SK-N-SH treated with all-trans-retinoic acid at 6 μM for 48 hours (cell line): Measurements from ENCODE around the gene FILIP1.
"Not testable (repeated sequence)": the region's sequence is repeated elsewhere in the genome, so short reads cannot be mapped to it uniquely, and the experiment has no call there.

Experiments
- ATAC-seq: fragments of 200-7000 bp; cut with Tn5 transposase; 3 replicates; pipeline ENCODE4 v1.9.1; 2020; ENCODE audit warnings: mild to moderate bottlenecking, moderate library complexity
- ARNTL ChIP-seq: fragments of 450-650 bp; formaldehyde crosslinking; IDR thresholded peaks from 2 replicates; pipeline ENCODE4 v1.5.0; 2020; ENCODE audit warnings: low read depth, mild to moderate bottlenecking, moderate library complexity, borderline replicate concordance
- BACH2 ChIP-seq: fragments of 250-450 bp; sonication (Bioruptor Pico); IDR thresholded peaks from 2 replicates; pipeline ENCODE4 v1.9.0; 2021; ENCODE audit warnings: mild to moderate bottlenecking, borderline replicate concordance
- CREB5 ChIP-seq: fragments of 250-450 bp; sonication (Bioruptor Pico); IDR thresholded peaks from 2 replicates; pipeline ENCODE4 v1.5.1; 2020; ENCODE audit warnings: low read depth, mild to moderate bottlenecking, moderate library complexity
- CSDC2 ChIP-seq: fragments of 250-450 bp; sonication (Bioruptor Pico); IDR thresholded peaks from 2 replicates; pipeline ENCODE4 v1.5.0; 2020; ENCODE audit warnings: mild to moderate bottlenecking, moderate library complexity
- CSRNP3 ChIP-seq: fragments of 250-450 bp; sonication (Bioruptor Pico); IDR thresholded peaks from 2 replicates; pipeline ENCODE4 v1.5.1; 2021; ENCODE audit warnings: mild to moderate bottlenecking, moderate library complexity
- ESRRG ChIP-seq: fragments of 250-450 bp; sonication (Bioruptor Pico); IDR thresholded peaks from 2 replicates; pipeline ENCODE4 v1.6.1; 2021; ENCODE audit warnings: mild to moderate bottlenecking
- GLIS3 ChIP-seq: fragments of 250-450 bp; sonication (Bioruptor Pico); IDR thresholded peaks from 2 replicates; pipeline ENCODE4 v1.5.0; 2020; ENCODE audit warnings: mild to moderate bottlenecking, moderate library complexity
- ISL1 ChIP-seq: fragments of 250-450 bp; sonication (Bioruptor Pico); IDR thresholded peaks from 2 replicates; pipeline ENCODE4 v2.1.2; 2022; ENCODE audit warnings: mild to moderate bottlenecking, moderate library complexity
- OSR1 ChIP-seq: fragments of 250-450 bp; sonication (Bioruptor Pico); IDR thresholded peaks from 2 replicates; pipeline ENCODE4 v1.8.0; 2022; ENCODE audit warnings: moderate library complexity, mild to moderate bottlenecking, inconsistent platforms
- PATZ1 ChIP-seq: fragments of 250-450 bp; sonication (Bioruptor Pico); IDR thresholded peaks from 2 replicates; pipeline ENCODE4 v1.8.0; 2020; ENCODE audit warnings: mild to moderate bottlenecking, moderate library complexity, borderline replicate concordance
- POU6F1 ChIP-seq: fragments of 250-450 bp; sonication (Bioruptor Pico); IDR thresholded peaks from 2 replicates; pipeline ENCODE4 v1.8.0; 2021; ENCODE audit warnings: low read depth, mild to moderate bottlenecking, moderate library complexity, borderline replicate concordance
- PPARA ChIP-seq: fragments of 250-450 bp; sonication (Bioruptor Pico); IDR thresholded peaks from 2 replicates; pipeline ENCODE4 v1.5.0; 2020; ENCODE audit warnings: mild to moderate bottlenecking, borderline replicate concordance
- RARB ChIP-seq: fragments of 250-450 bp; sonication (Bioruptor Pico); IDR thresholded peaks from 2 replicates; pipeline ENCODE4 v1.8.0; 2021; ENCODE audit warnings: mild to moderate bottlenecking, moderate library complexity
- SNAI2 ChIP-seq: fragments of 250-450 bp; sonication (Bioruptor Pico); IDR thresholded peaks from 2 replicates; pipeline ENCODE4 v1.5.0; 2020; ENCODE audit warnings: mild to moderate bottlenecking, moderate library complexity
- TOX ChIP-seq: fragments of 250-450 bp; sonication (Bioruptor Pico); IDR thresholded peaks from 2 replicates; pipeline ENCODE4 v1.8.0; 2021; ENCODE audit warnings: mild to moderate bottlenecking, moderate library complexity, borderline replicate concordance
- TSHZ2 ChIP-seq: fragments of 250-450 bp; sonication (Bioruptor Pico); IDR thresholded peaks from 2 replicates; pipeline ENCODE4 v1.5.0; 2020; ENCODE audit warnings: mild to moderate bottlenecking, moderate library complexity
- ZC3H10 ChIP-seq: fragments of 250-450 bp; sonication (Bioruptor Pico); IDR thresholded peaks from 2 replicates; pipeline ENCODE4 v1.5.1; 2021; ENCODE audit warnings: mild to moderate bottlenecking, moderate library complexity
- ZFP3 ChIP-seq: fragments of 250-450 bp; sonication (Bioruptor Pico); IDR thresholded peaks from 2 replicates; pipeline ENCODE4 v1.5.0; 2020; ENCODE audit warnings: mild to moderate bottlenecking, moderate library complexity
- ZFP30 ChIP-seq: fragments of 450-650 bp; formaldehyde crosslinking; IDR thresholded peaks from 2 replicates; pipeline ENCODE4 v1.5.0; 2022; ENCODE audit warnings: mild to moderate bottlenecking, moderate library complexity
- ZNF565 ChIP-seq: fragments of 450-650 bp; formaldehyde crosslinking; conservative IDR thresholded peaks from 2 replicates; pipeline ENCODE4 v1.5.0; 2020; ENCODE audit warnings: low read depth, mild to moderate bottlenecking, moderate library complexity
- ZNF8 ChIP-seq: fragments of 450-650 bp; formaldehyde crosslinking; IDR thresholded peaks from 2 replicates; pipeline ENCODE4 v1.5.0; 2020; ENCODE audit warnings: mild to moderate bottlenecking, moderate library complexity

The FILIP1 gene

GRCh38 chr6:75446241-75446880 is 47.2 kb downstream of the FILIP1 start:
- ATAC-seq: no peak
- TF ChIP-seq ISL1 (CRISPR knock-in tag): no peak
- TF ChIP-seq TOX (CRISPR knock-in tag): no peak

- ATAC-seq: no peak
- TF ChIP-seq ZFP30 (CRISPR knock-in tag) (no peak), OSR1 (no peak), TOX (CRISPR knock-in tag) (no peak), ZFP3 (CRISPR knock-in tag) (no peak), RARB (no peak), BACH2 (no peak), PPARA (CRISPR knock-in tag) (no peak), CREB5 (CRISPR knock-in tag) (no peak), TSHZ2 (CRISPR knock-in tag) (no peak), POU6F1 (CRISPR knock-in tag) (no peak), ZNF565 (CRISPR knock-in tag) (no peak), ARNTL (CRISPR knock-in tag) (no peak), SNAI2 (CRISPR knock-in tag) (no peak)
Observed at GRCh38 chr6:75445738-75446137, 47.9 kb downstream of the FILIP1 start.

- ATAC-seq: no peak
- no peak for TF ChIP-seq CREB5 (CRISPR knock-in tag)
- no peak for TF ChIP-seq ZFP30 (CRISPR knock-in tag)
- TF ChIP-seq ZC3H10 (CRISPR knock-in tag): no peak
- TF ChIP-seq BACH2: no peak
- TF ChIP-seq ESRRG (CRISPR knock-in tag): no peak
- TF ChIP-seq ARNTL (CRISPR knock-in tag): no peak
- TF ChIP-seq ZNF565 (CRISPR knock-in tag): no peak
- TF ChIP-seq GLIS3 (CRISPR knock-in tag): no peak
- no peak for TF ChIP-seq TSHZ2 (CRISPR knock-in tag)
- no peak for TF ChIP-seq SNAI2 (CRISPR knock-in tag)
- no peak for TF ChIP-seq CSRNP3 (CRISPR knock-in tag)
- no peak for TF ChIP-seq CSDC2 (CRISPR knock-in tag)
- no peak for TF ChIP-seq ZNF8
- no peak for TF ChIP-seq PATZ1 (CRISPR knock-in tag)
- no peak for TF ChIP-seq PPARA (CRISPR knock-in tag)
- TF ChIP-seq POU6F1 (CRISPR knock-in tag): no peak
- TF ChIP-seq RARB: no peak
Observed at GRCh38 chr6:75444899-75445298, 48.7 kb downstream of the FILIP1 start.

- ATAC-seq: not testable (repeated sequence)
Observed at GRCh38 chr6:75441883-75442282, 51.7 kb downstream of the FILIP1 start.
